IPS-18c (cell line): ENCODE data around the gene UBXN1.
"Not testable (repeated sequence)": the region's sequence is repeated elsewhere in the genome, so short reads cannot be mapped to it uniquely, and the experiment has no call there.

Experiments used
- H3K4me3 ChIP-seq: 2 replicates; pipeline ENCODE4 v1.7.0; 2013; ENCODE audit warnings: low read depth, mild to moderate bottlenecking, low read length, moderate library complexity; ENCODE audit not compliant: insufficient read depth
- H3K9me3 ChIP-seq: one replicate; pipeline ENCODE4 v1.6.1; 2013; ENCODE audit warnings: mild to moderate bottlenecking, low read length, moderate library complexity; ENCODE audit not compliant: control insufficient read depth, insufficient read depth

UBXN1 gene

GRCh38 chr11:62687508-62688396, 8.9 kb upstream of the UBXN1 start:
- Histone ChIP-seq H3K9me3 (no peaks in the 10 kb centered on the region), H3K4me3 (no peak overlapping the region; the same call in 1 of the 2 replicates)

DNA sequence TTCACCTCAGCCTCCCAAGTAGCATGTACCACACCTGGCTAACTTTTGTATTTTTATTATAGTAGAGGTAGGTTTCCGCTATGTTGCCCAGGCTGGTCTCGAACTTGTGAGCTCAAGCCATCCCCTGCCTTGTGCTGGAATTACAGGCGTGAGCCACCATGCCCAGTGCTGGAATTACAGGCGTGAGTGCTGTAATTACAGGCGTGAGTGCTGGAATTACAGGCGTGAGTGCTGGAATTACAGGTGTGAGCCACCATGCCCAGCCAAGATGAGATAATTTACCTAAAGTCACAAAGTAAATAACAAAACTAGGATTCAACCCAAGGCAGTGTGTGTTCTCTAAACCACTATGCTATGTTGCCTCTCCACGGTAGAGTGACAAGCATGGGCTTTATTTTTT, 3.6 kb upstream of the UBXN1 start:
- Histone ChIP-seq H3K9me3 (no peaks in the 10 kb centered on the region), H3K4me3 (no peak overlapping the region)

- H3K4me3 ChIP-seq, result no peak overlapping the region
Measured at GRCh38 chr11:62680825-62681240, 2.0 kb upstream of the UBXN1 start.

GRCh38 chr11:62678433-62678769, 472 bp downstream of the UBXN1 start:
- Histone ChIP-seq H3K9me3 (no peaks in the 10 kb centered on the region), H3K4me3 (peak overlapping the region; percentile 94)

More at GRCh38 chr11:62680825-62681240, 2.0 kb upstream of the UBXN1 start:
- H3K9me3 ChIP-seq, result no peaks in the 10 kb centered on the region

GRCh38 chr11:62677714-62678113, 1.2 kb downstream of the UBXN1 start:
- Histone ChIP-seq H3K9me3 (no peaks in the 10 kb centered on the region), H3K4me3 (no peak overlapping the region)

DNA sequence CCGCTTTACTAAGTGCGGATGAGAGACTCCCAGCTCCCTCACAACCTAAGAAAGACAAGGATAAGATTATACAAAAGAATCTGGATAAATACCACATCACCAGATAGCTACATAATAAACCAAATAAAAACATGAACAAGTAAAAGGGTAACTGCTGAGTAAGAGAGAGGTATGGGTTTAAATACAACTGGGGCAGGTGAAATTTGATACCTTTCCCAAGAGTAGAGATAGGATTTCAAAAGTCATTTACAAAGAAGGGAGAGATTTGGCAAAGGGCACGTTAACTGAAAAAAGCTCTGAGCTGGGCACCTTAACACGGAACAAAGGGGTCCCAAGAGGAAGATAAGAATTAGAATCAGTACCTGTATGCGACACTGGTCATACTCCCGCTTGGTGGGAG, 1.7 kb downstream of the UBXN1 start:
- no peak overlapping the region for H3K4me3 ChIP-seq
- no peaks in the 10 kb centered on the region for H3K9me3 ChIP-seq

DNA sequence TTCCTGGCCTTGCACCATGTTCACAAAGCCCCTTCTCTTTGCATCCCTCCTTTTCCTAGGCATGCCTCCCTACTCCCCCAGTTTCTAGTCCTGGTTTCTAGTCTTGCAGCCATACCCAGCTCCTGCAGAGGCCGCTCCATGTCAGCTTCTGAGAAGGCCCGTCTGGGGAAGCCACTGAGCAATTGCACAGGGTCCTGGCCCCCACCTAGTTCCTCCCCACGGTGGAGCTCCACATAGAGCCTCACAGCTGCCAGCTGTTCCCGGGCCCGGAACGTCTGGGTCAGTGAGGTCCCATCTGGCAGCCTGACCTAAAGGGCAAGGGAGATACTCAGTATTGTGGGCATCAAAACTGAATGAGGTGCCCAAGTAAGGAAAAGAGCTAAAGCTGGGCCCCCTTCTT, 2.2 kb downstream of the UBXN1 start:
- Histone ChIP-seq H3K4me3 (no peak overlapping the region), H3K9me3 (no peaks in the 10 kb centered on the region)

GRCh38 chr11:62675415-62675814, 3.5 kb downstream of the UBXN1 start:
- H3K9me3 ChIP-seq, H3K4me3 ChIP-seq: not testable (repeated sequence)

DNA sequence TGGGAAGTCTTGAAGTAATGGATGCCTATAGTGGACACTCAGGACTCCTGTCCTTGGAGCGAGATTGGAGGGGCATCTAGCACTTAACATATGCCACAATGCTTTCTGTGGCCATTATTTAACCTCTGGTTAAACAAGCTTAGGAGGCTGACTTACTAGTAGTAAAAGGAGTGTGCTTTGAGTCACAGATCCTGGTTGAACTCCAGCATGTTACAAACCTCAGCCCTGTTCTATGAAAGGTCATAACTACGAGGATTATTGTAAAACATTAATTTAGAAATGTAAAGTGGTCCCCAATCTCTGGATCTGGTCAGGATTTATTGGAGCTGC, 5.7 kb downstream of the UBXN1 start:
- no peak overlapping the region for H3K4me3 ChIP-seq
- no peaks in the 10 kb centered on the region for H3K9me3 ChIP-seq

DNA sequence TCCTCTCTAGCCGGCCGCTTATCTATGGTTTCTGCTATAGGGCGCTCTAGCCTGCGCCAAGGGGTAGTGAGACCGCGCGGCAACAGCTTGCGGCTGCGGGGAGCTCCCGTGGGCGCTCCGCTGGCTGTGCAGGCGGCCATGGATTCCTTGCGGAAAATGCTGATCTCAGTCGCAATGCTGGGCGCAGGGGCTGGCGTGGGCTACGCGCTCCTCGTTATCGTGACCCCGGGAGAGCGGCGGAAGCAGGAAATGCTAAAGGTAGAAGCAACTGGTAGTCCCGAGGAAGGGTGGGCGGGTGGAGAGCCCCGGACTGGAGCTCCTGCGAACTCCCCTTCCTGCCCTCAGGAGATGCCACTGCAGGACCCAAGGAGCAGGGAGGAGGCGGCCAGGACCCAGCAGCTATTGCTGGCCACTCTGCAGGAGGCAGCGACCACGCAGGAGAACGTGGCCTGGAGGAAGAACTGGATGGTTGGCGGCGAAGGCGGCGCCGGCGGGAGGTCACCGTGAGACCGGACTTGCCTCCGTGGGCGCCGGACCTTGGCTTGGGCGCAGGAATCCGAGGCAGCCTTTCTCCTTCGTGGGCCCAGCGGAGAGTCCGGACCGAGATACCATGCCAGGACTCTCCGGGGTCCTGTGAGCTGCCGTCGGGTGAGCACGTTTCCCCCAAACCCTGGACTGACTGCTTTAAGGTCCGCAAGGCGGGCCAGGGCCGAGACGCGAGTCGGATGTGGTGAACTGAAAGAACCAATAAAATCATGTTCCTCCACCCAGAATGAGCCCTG, 7.1 kb downstream of the UBXN1 start, which contains the start of the genes LBHD1 and UQCC3:
Gene LBHD1, minus strand, starts transcription at position 660 of the 782 bp plus-strand sequence. CDS start 2,236 bp downstream, outside the sequence.
Gene UQCC3, plus strand, starts transcription at position 66 of the 782 bp plus-strand sequence. Its CDS starts 73 bp downstream, at position 139.
- Histone ChIP-seq H3K9me3 (no peaks in the 10 kb centered on the region), H3K4me3 (peak within 1 kb of the TSS; percentile 98)

DNA sequence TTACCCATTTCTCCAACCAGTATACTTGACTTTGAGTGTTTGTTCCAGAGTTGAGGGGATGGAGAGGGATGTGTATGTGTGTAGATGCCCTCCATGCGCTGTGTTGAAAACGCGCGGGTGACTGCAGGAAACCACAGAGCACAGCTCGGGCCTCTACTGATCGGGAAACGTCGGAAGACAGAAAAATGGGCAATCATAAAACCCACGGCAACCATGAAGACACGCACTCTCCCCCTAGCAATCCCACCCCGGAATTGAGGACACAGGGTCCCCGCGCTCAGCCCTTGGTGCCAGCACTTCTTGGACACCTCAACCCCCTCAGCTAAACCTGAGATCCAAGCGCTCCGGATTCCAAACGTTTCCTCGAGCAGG, 7.7 kb downstream of the UBXN1 start:
- peak overlapping the region; percentile 98 for H3K4me3 ChIP-seq
- H3K9me3 ChIP-seq, result no peaks in the 10 kb centered on the region

- Histone ChIP-seq H3K4me3 (no peak overlapping the region), H3K9me3 (no peaks in the 10 kb centered on the region)
Measured at GRCh38 chr11:62669420-62670161, 9.3 kb downstream of the UBXN1 start.

DNA sequence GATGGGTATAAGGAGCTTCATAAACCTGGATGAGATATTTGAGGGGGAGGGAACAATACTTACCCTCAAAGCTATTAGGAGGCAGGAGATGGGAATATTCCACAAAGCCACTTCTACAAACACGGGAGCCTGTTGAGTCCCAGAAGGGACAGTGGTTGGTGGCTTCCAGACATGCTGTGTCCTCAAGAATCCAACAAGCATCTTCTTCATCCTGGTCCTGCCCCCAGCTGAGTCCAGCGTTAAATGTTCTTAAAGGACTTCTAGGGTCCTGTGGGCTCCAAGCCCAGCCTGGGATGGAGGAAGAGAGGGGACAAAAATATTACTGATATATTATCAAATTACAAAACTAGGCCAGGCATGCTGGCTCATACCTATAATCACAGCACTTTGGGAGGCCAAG, 11.4 kb downstream of the UBXN1 start:
- no peak overlapping the region for H3K4me3 ChIP-seq
- H3K9me3 ChIP-seq, result no peaks in the 10 kb centered on the region

- H3K4me3 ChIP-seq, result peak overlapping the region; percentile 100
Measured at GRCh38 chr11:62666259-62666926, 12.5 kb downstream of the UBXN1 start.

GRCh38 chr11:62665599-62666258, 13.1 kb downstream of the UBXN1 start:
- peak overlapping the region; percentile 100 for H3K4me3 ChIP-seq

More at GRCh38 chr11:62666259-62666926, 12.5 kb downstream of the UBXN1 start:
- no peaks in the 10 kb centered on the region for H3K9me3 ChIP-seq

DNA sequence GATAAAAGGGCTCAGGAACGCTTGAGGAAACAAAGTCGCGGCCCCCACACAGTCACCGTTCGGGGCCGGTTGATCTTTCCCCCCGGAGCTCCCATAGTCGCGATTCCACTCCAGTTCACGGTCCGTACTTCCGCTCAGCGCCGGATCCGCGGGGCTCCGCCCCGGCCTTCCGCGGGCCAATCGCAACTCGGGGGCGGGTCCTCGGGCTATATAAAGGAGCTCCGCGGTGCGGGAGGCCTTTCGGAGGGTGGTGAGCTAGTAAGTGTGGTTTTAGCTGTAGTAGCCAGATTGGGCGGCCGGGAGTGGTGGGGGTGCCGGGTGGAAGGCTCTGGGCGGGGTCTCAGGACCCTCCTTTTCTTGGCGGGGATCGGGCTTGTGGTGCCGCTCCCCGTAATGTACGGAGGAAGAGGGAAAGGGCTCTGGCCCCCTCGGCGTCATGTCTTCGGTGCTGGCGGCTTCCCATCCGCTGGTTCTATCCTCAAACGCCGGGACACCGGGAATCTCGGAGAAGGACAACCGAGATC, 13.7 kb downstream of the UBXN1 start, which contains the start of the genes C11orf98 and CSKMT:
Gene C11orf98, minus strand, starts transcription at position 136 of the 524 bp plus-strand sequence. Its CDS starts 41 bp downstream, at position 95.
Gene CSKMT, plus strand, starts transcription at position 238 of the 524 bp plus-strand sequence. CDS start 568 bp downstream, outside the sequence.
- Histone ChIP-seq H3K9me3 (no peaks in the 10 kb centered on the region), H3K4me3 (peak within 1 kb of the TSS; percentile 100)

More at GRCh38 chr11:62665599-62666258, 13.1 kb downstream of the UBXN1 start:
- H3K9me3 ChIP-seq, result no peaks in the 10 kb centered on the region
